NCI-H128 (cell line): Measurements from ENCODE around the gene SLC9C2.

Experiments
- DNase-seq: peaks from one replicate; lab custom pipeline; 2025; ENCODE audit not compliant: unreplicated experiment; lab: John Stamatoyannopoulos, UW

The SLC9C2 gene

DNA sequence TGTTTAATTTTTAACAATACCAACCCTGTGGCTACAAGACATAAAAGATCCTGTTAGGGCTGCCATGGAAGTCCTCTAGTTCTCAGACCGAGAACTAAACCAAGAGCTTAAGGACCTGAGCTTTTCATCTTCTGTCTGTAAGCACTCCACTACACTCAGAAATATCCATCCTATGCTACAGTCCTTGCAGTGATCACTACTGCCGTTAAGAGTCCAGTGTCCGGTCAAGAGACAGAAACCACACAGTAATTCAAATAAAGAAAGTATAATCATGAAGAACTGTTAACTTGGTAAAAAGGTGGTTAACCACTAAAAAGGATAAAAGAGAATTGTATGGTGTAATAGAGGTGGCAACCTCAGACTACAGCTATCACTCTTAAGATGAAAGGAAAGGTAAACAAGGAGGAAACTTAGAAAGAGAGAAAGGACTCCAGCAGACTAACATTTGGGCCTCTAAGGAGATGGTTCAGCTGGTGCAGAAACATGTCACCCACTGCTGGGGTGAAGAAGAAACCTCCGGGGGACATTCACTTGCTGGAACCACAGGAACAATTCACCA lies 147.8 kb downstream of the SLC9C2 start:
- no peak for DNase-seq

- DNase-seq, result no peak
Observed at GRCh38 chr1:173453982-173454381, 148.9 kb downstream of the SLC9C2 start.

DNA sequence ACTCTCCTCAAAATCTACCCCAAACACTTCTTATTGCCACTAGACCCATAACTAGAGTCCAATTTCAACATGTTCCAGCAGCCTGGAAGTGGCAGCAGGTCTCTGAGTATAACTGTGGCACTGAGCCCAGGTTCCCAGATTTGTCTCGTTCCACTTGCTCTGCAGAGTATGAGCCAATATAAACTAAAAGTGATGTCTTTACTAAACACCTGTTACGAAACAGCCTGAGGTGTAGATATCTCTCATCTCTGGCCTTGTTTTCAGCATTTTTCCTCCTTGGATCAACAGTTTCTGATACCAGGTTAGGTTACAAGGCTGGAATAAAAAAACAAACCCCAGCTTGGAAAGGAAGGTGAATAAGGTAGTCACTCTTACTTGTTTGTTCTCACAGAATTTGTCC lies 150.9 kb downstream of the SLC9C2 start:
- DNase-seq, result no peak
